ENCODE data around the gene INSIG2.

DNA sequence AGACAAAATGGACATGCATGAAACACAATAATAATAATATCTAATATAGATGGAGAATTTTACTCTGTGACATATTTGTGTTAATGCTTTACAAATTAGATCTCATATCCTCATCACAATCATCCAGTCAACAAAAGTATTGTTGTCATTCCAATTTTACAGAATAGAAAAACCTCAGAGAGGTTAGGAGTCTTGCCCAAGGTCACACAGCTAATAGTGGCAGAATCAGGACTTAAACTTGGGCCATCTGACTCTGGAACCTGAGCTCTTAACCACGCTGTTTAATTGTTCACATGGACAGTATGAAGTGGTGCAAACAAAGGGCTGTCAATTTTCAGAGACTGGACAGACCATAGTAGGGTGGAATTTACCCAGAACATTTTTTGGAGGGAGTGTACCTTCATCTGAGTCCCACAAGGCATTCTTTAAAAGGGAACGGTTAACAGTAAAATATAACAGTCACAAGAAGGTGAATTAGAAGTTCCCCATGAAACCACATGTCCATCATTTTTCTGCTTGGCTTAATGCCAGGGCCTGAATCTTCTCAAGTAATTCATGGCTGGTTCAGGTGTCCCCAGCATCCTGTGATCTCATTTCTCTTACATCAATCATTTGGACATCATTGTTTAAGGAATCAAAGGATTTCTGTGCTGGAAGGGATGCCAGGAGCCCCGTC lies 39.0 kb upstream of the INSIG2 start:
- TF ChIP-seq, protein P1, sequence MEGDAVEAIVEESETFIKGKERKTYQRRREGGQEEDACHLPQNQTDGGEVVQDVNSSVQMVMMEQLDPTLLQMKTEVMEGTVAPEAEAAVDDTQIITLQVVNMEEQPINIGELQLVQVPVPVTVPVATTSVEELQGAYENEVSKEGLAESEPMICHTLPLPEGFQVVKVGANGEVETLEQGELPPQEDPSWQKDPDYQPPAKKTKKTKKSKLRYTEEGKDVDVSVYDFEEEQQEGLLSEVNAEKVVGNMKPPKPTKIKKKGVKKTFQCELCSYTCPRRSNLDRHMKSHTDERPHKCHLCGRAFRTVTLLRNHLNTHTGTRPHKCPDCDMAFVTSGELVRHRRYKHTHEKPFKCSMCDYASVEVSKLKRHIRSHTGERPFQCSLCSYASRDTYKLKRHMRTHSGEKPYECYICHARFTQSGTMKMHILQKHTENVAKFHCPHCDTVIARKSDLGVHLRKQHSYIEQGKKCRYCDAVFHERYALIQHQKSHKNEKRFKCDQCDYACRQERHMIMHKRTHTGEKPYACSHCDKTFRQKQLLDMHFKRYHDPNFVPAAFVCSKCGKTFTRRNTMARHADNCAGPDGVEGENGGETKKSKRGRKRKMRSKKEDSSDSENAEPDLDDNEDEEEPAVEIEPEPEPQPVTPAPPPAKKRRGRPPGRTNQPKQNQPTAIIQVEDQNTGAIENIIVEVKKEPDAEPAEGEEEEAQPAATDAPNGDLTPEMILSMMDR (IDR thresholded peaks at IDR 0.05; ENCODE audit: poor library complexity), result no peak
- TF ChIP-seq EZH2phosphoT487 (IDR thresholded peaks at IDR 0.05; ENCODE audit: low read depth, severe bottlenecking, unreplicated experiment), result no peak

All from hepatocyte (in vitro differentiated cells).